GOT3 (cell line): ENCODE data around the gene KIF1B.
"Not testable (repeated sequence)": the region's sequence is repeated elsewhere in the genome, so short reads cannot be mapped to it uniquely, and the experiment has no call there.

ENCODE experiments used
- DNase-seq: peaks from one replicate; lab custom pipeline; 2025; ENCODE audit warnings: mixed read lengths; lab: John Stamatoyannopoulos, UW

The KIF1B gene

GRCh38 chr1:10328180-10328963, 118.0 kb downstream of the KIF1B start:
- no peak for DNase-seq

- DNase-seq: no peak
Measured at GRCh38 chr1:10337436-10337835, 127.1 kb downstream of the KIF1B start.

GRCh38 chr1:10338047-10338446, 127.7 kb downstream of the KIF1B start:
- no peak for DNase-seq

- DNase-seq: no peak
Measured at GRCh38 chr1:10338611-10339010, 128.2 kb downstream of the KIF1B start.

- DNase-seq: no peak
Measured at GRCh38 chr1:10339036-10339567, 128.7 kb downstream of the KIF1B start.

GRCh38 chr1:10339815-10340214, 129.4 kb downstream of the KIF1B start:
- DNase-seq: no peak

GRCh38 chr1:10340930-10341590, 130.7 kb downstream of the KIF1B start:
- no peak for DNase-seq

GRCh38 chr1:10347109-10347508, 136.7 kb downstream of the KIF1B start:
- DNase-seq: no peak

GRCh38 chr1:10353282-10353681, 142.9 kb downstream of the KIF1B start:
- no peak for DNase-seq

- DNase-seq: no peak
Measured at GRCh38 chr1:10353693-10354092, 143.3 kb downstream of the KIF1B start.

- no peak for DNase-seq
Measured at GRCh38 chr1:10360045-10360444, 149.7 kb downstream of the KIF1B start.

- DNase-seq: no peak
Measured at GRCh38 chr1:10361515-10361914, 151.1 kb downstream of the KIF1B start.

GRCh38 chr1:10368194-10368593, 157.8 kb downstream of the KIF1B start:
- DNase-seq: no peak

- DNase-seq: no peak
Measured at GRCh38 chr1:10374442-10374860, 164.1 kb downstream of the KIF1B start.

- DNase-seq: not testable (repeated sequence)
Measured at GRCh38 chr1:10377365-10378029, 167.1 kb downstream of the KIF1B start.

- peak; percentile 57 for DNase-seq
Measured at GRCh38 chr1:10378081-10378841, 167.9 kb downstream of the KIF1B start.

- no peak for DNase-seq
Measured at GRCh38 chr1:10379101-10379620, 168.8 kb downstream of the KIF1B start.

- DNase-seq: no peak
Measured at GRCh38 chr1:10379676-10380075, 169.3 kb downstream of the KIF1B start.

GRCh38 chr1:10380594-10381275, 170.4 kb downstream of the KIF1B start:
- DNase-seq: no peak

- DNase-seq: no peak
Measured at GRCh38 chr1:10383630-10384029, 173.3 kb downstream of the KIF1B start.

GRCh38 chr1:10384219-10384618, 173.8 kb downstream of the KIF1B start:
- no peak for DNase-seq
